Uterus (tissue), 2 donors: ENCODE measurements around the gene HPCAL4.

Experiments used
- POLR2A ChIP-seq, 2 donors: fragments of 450-650 bp; IDR thresholded peaks; one replicate each; pipeline ENCODE4 v1.6.1; 2016; ENCODE audit warnings: antibody characterized with exemption in 2 of 2, mild to moderate bottlenecking in 1 of 2, moderate library complexity in 1 of 2
- TF ChIP-seq, protein P1 (sequence below), 4 experiments: fragments of 200-600 bp in 2 of 4; fragments of 450-650 bp in 2 of 4; sonication (generic) in 2 of 4; IDR thresholded peaks; one replicate each; pipeline ENCODE4 v1.5.1; 2016 to 2019; ENCODE audit warnings: antibody characterized with exemption in 4 of 4, mild to moderate bottlenecking in 2 of 4, moderate library complexity in 1 of 4

DNA sequence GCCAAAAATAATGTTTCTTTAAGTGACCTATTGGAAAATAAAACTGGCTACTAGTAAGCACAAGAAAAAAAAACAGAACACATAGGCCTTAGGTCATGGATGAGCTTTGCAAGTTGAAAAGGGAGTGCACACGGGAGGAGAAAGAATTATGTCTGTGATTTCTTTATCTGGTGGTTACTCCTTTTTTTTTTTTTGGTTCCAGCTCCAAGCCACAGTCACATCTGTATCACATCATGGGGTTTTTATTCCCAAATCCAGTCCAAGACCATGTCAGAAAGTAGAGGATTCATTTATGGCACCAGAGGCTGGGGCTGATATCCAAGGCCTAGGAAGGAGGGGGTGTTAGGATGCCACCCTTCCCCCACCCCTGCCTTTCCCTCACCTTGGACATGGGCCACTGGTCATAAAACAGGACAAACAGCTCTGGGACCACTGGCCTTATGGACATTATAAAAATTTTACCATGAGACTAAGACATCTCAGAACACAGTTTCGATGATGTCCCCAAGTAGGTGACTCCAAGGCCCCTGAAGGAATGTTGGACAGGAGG, 41.5 kb downstream of the HPCAL4 start:
- TF ChIP-seq, protein P1, sequence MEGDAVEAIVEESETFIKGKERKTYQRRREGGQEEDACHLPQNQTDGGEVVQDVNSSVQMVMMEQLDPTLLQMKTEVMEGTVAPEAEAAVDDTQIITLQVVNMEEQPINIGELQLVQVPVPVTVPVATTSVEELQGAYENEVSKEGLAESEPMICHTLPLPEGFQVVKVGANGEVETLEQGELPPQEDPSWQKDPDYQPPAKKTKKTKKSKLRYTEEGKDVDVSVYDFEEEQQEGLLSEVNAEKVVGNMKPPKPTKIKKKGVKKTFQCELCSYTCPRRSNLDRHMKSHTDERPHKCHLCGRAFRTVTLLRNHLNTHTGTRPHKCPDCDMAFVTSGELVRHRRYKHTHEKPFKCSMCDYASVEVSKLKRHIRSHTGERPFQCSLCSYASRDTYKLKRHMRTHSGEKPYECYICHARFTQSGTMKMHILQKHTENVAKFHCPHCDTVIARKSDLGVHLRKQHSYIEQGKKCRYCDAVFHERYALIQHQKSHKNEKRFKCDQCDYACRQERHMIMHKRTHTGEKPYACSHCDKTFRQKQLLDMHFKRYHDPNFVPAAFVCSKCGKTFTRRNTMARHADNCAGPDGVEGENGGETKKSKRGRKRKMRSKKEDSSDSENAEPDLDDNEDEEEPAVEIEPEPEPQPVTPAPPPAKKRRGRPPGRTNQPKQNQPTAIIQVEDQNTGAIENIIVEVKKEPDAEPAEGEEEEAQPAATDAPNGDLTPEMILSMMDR (IDR thresholded peaks at IDR 0.05): no peak
- TF ChIP-seq POLR2A (IDR thresholded peaks at IDR 0.05): no peak
